GM12872 (cell line): Measurements from ENCODE around the gene FGGY.

Source experiments
- CTCF ChIP-seq: IDR thresholded peaks from 3 replicates; pipeline ENCODE4 v1.5.1; 2011; ENCODE audit warnings: low read depth, mild to moderate bottlenecking, low read length, moderate library complexity; ENCODE audit not compliant: insufficient read depth

The FGGY gene

GRCh38 chr1:59421232-59421920 is 124.5 kb downstream of the FGGY start:
- TF ChIP-seq CTCF, result no peak

- no peak for TF ChIP-seq CTCF
Observed at GRCh38 chr1:59422921-59423575, 126.2 kb downstream of the FGGY start.

- TF ChIP-seq CTCF, result no peak
Observed at GRCh38 chr1:59427155-59427554, 130.3 kb downstream of the FGGY start.

GRCh38 chr1:59427784-59428183 is 130.9 kb downstream of the FGGY start:
- TF ChIP-seq CTCF, result no peak

- no peak for TF ChIP-seq CTCF
Observed at GRCh38 chr1:59428828-59429227, 131.9 kb downstream of the FGGY start.

- no peak for TF ChIP-seq CTCF
Observed at GRCh38 chr1:59429656-59430055, 132.8 kb downstream of the FGGY start.

- TF ChIP-seq CTCF, result no peak
Observed at GRCh38 chr1:59431566-59432294, 134.8 kb downstream of the FGGY start.
